Measurements from ENCODE around the gene RIMBP2. TPM values are rescaled to one million over a fixed set of nuclear protein-coding genes. Genes with fewer than 3 reads are reported as not detected.

The RIMBP2 gene
- polyA plus RNA-seq, 1 donor (not counting 4 experiments of a cell fraction or from before 2014, with no cell fraction given) = 0.16 TPM

GRCh38 chr12:130498589-130499385 is 217.3 kb downstream of the RIMBP2 start:
- dilution Hi-C loops (cut with MboI; ENCODE audit: extremely low pct_ligation_motif_present, low sequenced_read_pairs) = no loop called here
- no peaks in the 10 kb centered on the region for H3K79me2 ChIP-seq (ENCODE audit: control insufficient read depth, insufficient read depth, low read length)
- H3K27ac ChIP-seq (ENCODE audit: control insufficient read depth, insufficient read depth, low read length) = no peak overlapping the region
- H3K4me3 ChIP-seq (ENCODE audit: control insufficient read depth in 2 of 3, extremely low read depth in 1 of 3, insufficient read depth in 2 of 3, low read depth in 1 of 3, low read length in 3 of 3) = no peak overlapping the region
- no peak for TF ChIP-seq CTCF (optimal IDR thresholded peaks at IDR 0.05 in 1 of 3, IDR thresholded peaks at IDR 0.05 in 1 of 3, conservative IDR thresholded peaks at IDR 0.05 in 1 of 3; ENCODE audit: extremely low read depth in 1 of 3, insufficient read depth in 2 of 3, low read length in 3 of 3)
- no peak for TF ChIP-seq EZH2 (IDR thresholded peaks at IDR 0.05; ENCODE audit: low read length)
- H3K36me3 ChIP-seq (ENCODE audit: control insufficient read depth in 2 of 2, extremely low read depth in 1 of 2, insufficient read depth in 2 of 2, low read length in 2 of 2) = no peaks in the 10 kb centered on the region
- no peak for FAIRE-seq
- peaks cover 10% of the 10 kb centered on the region for H3K9me3 ChIP-seq (ENCODE audit: control insufficient read depth, low read depth, low read length)
- no peak overlapping the region for H2AFZ ChIP-seq (ENCODE audit: control insufficient read depth, low read length)
- no peak overlapping the region for H3K4me2 ChIP-seq (ENCODE audit: control insufficient read depth, extremely low read depth, insufficient read depth, low read depth, low read length)
- H4K20me1 ChIP-seq (ENCODE audit: control insufficient read depth, extremely low read depth, insufficient read depth, low read length) = no peaks in the 10 kb centered on the region
- no peaks in the 10 kb centered on the region for H3K4me1 ChIP-seq (ENCODE audit: control insufficient read depth, extremely low read depth, insufficient read depth, low read length)
- H3K9me1 ChIP-seq (ENCODE audit: control insufficient read depth, extremely low read depth, insufficient read depth, low read length) = no peaks in the 10 kb centered on the region
- H3K27me3 ChIP-seq (ENCODE audit: control insufficient read depth, extremely low read depth, insufficient read depth, low read length) = no peaks in the 10 kb centered on the region
- DNase-seq (ENCODE audit: low read depth, low spot score) = no peak
- H3K9ac ChIP-seq (ENCODE audit: control insufficient read depth, extremely low read depth, insufficient read depth, low read length) = no peak overlapping the region

GRCh38 chr12:130497991-130498390 is 218.1 kb downstream of the RIMBP2 start:
- Histone ChIP-seq H2AFZ (ENCODE audit: control insufficient read depth, low read length) (no peak overlapping the region), H3K27me3 (ENCODE audit: control insufficient read depth, extremely low read depth, insufficient read depth, low read length) (no peaks in the 10 kb centered on the region), H3K4me2 (ENCODE audit: control insufficient read depth, extremely low read depth, insufficient read depth, low read depth, low read length) (no peak overlapping the region), H3K9me3 (ENCODE audit: control insufficient read depth, low read depth, low read length) (peaks cover 10% of the 10 kb centered on the region), H3K4me3 (ENCODE audit: control insufficient read depth in 2 of 3, extremely low read depth in 1 of 3, insufficient read depth in 2 of 3, low read depth in 1 of 3, low read length in 3 of 3) (no peak overlapping the region), H3K79me2 (ENCODE audit: control insufficient read depth, insufficient read depth, low read length) (no peaks in the 10 kb centered on the region), H3K27ac (ENCODE audit: control insufficient read depth, insufficient read depth, low read length) (no peak overlapping the region), H3K9ac (ENCODE audit: control insufficient read depth, extremely low read depth, insufficient read depth, low read length) (no peak overlapping the region), H4K20me1 (ENCODE audit: control insufficient read depth, extremely low read depth, insufficient read depth, low read length) (no peaks in the 10 kb centered on the region), H3K4me1 (ENCODE audit: control insufficient read depth, extremely low read depth, insufficient read depth, low read length) (no peaks in the 10 kb centered on the region), H3K36me3 (ENCODE audit: control insufficient read depth in 2 of 2, extremely low read depth in 1 of 2, insufficient read depth in 2 of 2, low read length in 2 of 2) (no peaks in the 10 kb centered on the region), H3K9me1 (ENCODE audit: control insufficient read depth, extremely low read depth, insufficient read depth, low read length) (no peaks in the 10 kb centered on the region)
- DNase-seq (ENCODE audit: low read depth, low spot score) (no peak), FAIRE-seq (no peak)
- dilution Hi-C loops (cut with MboI; ENCODE audit: extremely low pct_ligation_motif_present, low sequenced_read_pairs) = no loop called here
- no peak for TF ChIP-seq EZH2 (IDR thresholded peaks at IDR 0.05; ENCODE audit: low read length)
- TF ChIP-seq CTCF (optimal IDR thresholded peaks at IDR 0.05 in 1 of 3, IDR thresholded peaks at IDR 0.05 in 1 of 3, conservative IDR thresholded peaks at IDR 0.05 in 1 of 3; ENCODE audit: extremely low read depth in 1 of 3, insufficient read depth in 2 of 3, low read length in 3 of 3) = no peak
